Testis (tissue), 2 donors: ENCODE results near the gene PSMB9.

Source experiments
- CTCF ChIP-seq, 3 experiments: fragments of 450-650 bp in 2 of 3; fragments of 200-600 bp in 1 of 3; sonication (generic) in 1 of 3; IDR thresholded peaks; one replicate each; pipeline ENCODE4 v1.5.1; 2016 to 2019; ENCODE audit warnings: antibody characterized with exemption in 3 of 3, mild to moderate bottlenecking in 2 of 3, moderate library complexity in 1 of 3
- POLR2A ChIP-seq: fragments of 450-650 bp; IDR thresholded peaks from one replicate; pipeline ENCODE4 v1.6.1; 2017; ENCODE audit warnings: antibody characterized with exemption, mild to moderate bottlenecking, moderate library complexity

- TF ChIP-seq CTCF (IDR thresholded peaks at IDR 0.05) (no peak), POLR2A (no peak)
Observed at GRCh38 chr6:32887616-32888015, 33.6 kb downstream of the PSMB9 start.
